Bronchial epithelial cell (primary cell): ENCODE data around the gene EFNA3. TPM values are rescaled to one million over a fixed set of nuclear protein-coding genes. Genes with fewer than 3 reads are reported as not detected.

Source experiments
- DNase-seq: peaks from one replicate; pipeline ENCODE4 v3.0.0-alpha.2; 2010; ENCODE audit warnings: low read depth
- FAIRE-seq: peaks from 2 replicates; lab custom pipeline; 2011; peaks lifted over from hg19 to GRCh38; lab: Jason Lieb, UNC
- H3K27me3 ChIP-seq: 2 replicates; pipeline ENCODE4 v1.5.1; 2011; ENCODE audit warnings: low read length; ENCODE audit not compliant: control insufficient read depth, insufficient read depth
- H3K36me3 ChIP-seq: 2 replicates; pipeline ENCODE4 v1.5.1; 2011; ENCODE audit warnings: low read length; ENCODE audit not compliant: control insufficient read depth, insufficient read depth
- H3K4me3 ChIP-seq: 2 replicates; pipeline ENCODE4 v1.5.1; 2011; ENCODE audit warnings: mild to moderate bottlenecking, low read depth, low read length, control low read depth
- total RNA-seq: library from RNA; depleted of rRNA; stranded (reverse); fragments of >200 nt; gene quantifications from 2 replicates; pipeline ENCODE4 v1.2.1, GENCODE V29; 2014
- TF ChIP-seq, protein P1 (sequence below): IDR thresholded peaks from 2 replicates; pipeline ENCODE4 v1.5.1; 2011; ENCODE audit warnings: mild to moderate bottlenecking, moderate library complexity, low read length, control low read depth, inconsistent platforms; ENCODE audit not compliant: insufficient read depth, severe bottlenecking

EFNA3 gene
- total RNA-seq, 1 donor from 2014 or later, result 3.7 TPM

DNA sequence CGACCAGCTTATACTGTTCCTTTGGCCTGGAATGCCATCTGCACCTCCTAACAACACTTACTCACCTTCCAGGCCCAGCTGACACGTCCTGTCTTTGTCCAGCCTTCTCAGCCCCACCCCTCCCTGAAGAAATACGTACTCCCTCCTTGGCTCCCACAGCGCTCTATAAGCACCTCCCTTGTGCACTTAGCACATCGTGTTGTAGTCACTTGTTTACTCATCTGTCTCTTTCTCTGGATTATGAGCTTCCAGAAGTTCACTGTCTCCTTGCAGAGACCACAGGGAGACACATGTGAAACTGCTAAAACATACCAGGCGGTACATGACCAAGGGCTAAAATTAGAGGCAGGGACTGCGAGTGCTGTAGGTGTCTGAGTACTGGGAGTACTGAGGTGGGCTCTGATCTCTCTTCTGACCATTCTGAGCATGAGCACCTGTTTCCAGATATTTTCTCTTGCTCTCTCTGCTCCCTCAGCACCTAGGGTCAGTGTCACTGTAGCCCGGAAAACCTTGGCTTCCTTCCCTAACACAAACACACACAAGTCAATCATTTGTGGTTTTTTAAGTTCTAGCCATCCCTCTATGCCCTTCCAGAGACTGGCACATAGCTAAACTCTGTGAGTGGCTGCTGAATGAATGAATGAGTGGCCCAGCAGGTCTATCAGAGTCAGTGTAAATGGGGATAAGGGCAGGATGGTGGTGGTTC lies 39.9 kb upstream of the EFNA3 start:
- DNase-seq (peak; percentile 96), FAIRE-seq (peak; percentile 99)
- TF ChIP-seq, protein P1, sequence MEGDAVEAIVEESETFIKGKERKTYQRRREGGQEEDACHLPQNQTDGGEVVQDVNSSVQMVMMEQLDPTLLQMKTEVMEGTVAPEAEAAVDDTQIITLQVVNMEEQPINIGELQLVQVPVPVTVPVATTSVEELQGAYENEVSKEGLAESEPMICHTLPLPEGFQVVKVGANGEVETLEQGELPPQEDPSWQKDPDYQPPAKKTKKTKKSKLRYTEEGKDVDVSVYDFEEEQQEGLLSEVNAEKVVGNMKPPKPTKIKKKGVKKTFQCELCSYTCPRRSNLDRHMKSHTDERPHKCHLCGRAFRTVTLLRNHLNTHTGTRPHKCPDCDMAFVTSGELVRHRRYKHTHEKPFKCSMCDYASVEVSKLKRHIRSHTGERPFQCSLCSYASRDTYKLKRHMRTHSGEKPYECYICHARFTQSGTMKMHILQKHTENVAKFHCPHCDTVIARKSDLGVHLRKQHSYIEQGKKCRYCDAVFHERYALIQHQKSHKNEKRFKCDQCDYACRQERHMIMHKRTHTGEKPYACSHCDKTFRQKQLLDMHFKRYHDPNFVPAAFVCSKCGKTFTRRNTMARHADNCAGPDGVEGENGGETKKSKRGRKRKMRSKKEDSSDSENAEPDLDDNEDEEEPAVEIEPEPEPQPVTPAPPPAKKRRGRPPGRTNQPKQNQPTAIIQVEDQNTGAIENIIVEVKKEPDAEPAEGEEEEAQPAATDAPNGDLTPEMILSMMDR, result no peak
- Histone ChIP-seq H3K27me3 (no peaks in the 10 kb centered on the region), H3K36me3 (no peaks in the 10 kb centered on the region), H3K4me3 (no peak overlapping the region)

DNA sequence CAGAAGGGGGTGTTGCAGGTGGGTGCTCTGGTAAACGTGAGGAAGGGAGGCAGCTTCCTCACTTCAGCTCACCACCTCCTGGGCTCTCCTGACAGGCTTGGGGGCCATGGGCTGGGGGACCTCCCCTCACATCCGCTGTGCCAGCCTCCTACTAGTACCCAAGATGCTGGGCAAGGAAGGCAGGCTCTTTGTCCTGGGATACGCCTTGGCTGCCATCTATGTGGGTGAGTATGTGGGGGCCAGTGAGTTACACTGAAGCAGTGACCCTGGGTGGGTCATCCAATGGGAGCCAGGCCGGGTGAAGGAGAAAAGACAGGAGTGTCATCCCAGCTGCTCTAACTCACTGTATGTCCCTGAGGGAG lies 39.3 kb upstream of the EFNA3 start:
- FAIRE-seq (peak; percentile 7), DNase-seq (no peak)
- TF ChIP-seq, protein P1, result no peak
- Histone ChIP-seq H3K36me3 (no peaks in the 10 kb centered on the region), H3K4me3 (no peak overlapping the region), H3K27me3 (no peaks in the 10 kb centered on the region)

DNA sequence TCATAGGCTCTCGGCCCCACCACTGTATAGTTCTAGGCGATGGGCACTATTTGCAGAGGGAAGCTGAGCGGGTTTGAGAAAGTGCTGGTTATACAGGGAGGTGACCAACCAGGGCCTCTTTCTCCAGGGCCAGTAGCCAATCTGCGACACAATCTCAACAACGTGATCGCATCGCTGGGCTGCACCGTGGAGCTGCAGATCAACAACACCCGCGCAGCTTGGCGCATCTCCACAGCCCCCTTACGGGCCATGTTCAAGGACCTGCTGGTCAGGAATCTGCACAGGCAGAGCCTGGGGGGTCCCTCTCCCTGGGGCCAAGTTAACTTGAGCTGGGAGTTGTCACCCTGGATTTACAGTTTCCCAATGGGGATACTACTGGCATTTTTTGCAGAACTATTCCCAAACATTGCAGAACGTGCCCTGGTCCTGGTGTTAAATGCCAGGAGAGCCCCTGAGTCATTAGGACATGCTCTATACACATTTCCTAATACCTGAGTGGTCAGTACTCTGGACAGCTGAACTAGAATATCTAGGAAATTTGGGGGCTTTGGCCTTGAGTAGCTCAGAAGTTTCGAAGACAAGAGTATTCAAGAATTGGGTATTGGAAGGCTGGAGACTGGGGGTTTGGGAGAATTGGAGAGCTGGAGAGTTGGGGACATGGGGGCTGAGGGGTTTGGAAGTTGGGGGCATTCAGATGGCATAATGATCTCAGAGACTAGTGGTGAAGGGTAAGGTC lies 38.1 kb upstream of the EFNA3 start:
- Histone ChIP-seq H3K27me3 (no peaks in the 10 kb centered on the region), H3K4me3 (no peak overlapping the region), H3K36me3 (no peaks in the 10 kb centered on the region)
- FAIRE-seq, result no peak
- TF ChIP-seq, protein P1, result no peak
- DNase-seq, result no peak

DNA sequence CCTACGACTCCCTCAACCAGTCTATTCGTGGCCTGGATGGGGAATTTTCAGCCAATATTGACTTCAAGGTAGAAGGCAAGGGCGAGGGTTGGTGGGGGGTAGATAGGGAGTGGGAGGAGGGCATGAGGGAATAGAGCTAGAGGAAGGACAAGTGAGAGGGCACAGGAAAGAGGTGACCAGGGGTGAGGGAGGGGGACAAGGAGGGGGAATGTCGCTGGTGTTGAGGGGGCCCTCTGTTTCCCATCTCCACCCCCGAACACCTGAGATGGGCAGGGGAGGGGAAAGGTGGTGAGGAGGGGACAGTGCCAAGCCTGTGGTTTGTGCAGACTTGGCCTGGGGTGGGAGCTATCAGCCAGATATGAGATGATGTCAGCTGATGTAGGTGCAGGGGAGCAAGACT lies 35.8 kb upstream of the EFNA3 start:
- FAIRE-seq, result no peak
- H3K27me3 ChIP-seq, result no peaks in the 10 kb centered on the region
- H3K36me3 ChIP-seq, result no peaks in the 10 kb centered on the region
- no peak for DNase-seq
- TF ChIP-seq, protein P1, result no peak
- no peak overlapping the region for H3K4me3 ChIP-seq

DNA sequence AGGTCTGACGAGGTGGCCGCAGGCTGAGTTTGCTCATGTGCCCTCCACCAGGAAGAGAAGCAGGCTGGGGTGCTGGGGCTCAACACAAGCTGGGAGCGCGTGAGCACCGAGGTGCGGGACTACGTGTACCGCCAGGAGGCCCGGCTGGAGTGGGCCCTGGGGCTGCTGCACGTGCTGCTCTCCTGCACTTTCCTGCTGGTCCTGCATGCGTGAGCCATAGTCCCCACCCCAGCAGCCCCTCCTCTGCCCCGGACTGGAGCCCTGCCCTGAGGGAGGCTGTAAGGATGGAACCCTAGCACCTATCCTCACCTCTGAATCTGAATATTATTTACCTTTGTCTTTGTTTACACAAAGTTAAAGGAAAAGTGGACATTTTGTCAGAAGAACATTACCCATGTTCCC lies 35.3 kb upstream of the EFNA3 start:
- no peak for FAIRE-seq
- TF ChIP-seq, protein P1, result no peak

More for the DNA sequence above, 35.3 kb upstream of the EFNA3 start:
- H3K36me3 ChIP-seq, result no peaks in the 10 kb centered on the region
- no peak overlapping the region for H3K4me3 ChIP-seq
- no peak for DNase-seq
- no peaks in the 10 kb centered on the region for H3K27me3 ChIP-seq
